NCI-H1105 treated with DMSO at 0.1 percent for 48 hours (cell line): ENCODE data around the gene TYW1.
A peak's percentile ranks its signal among the peaks of the same experiment; 100 is the strongest.
"Not testable (repeated sequence)": the region's sequence is repeated elsewhere in the genome, so short reads cannot be mapped to it uniquely, and the experiment has no call there.

Source experiments
- DNase-seq: peaks from one replicate; lab custom pipeline; 2025; lab: John Stamatoyannopoulos, UW

The TYW1 gene

GRCh38 chr7:66996444-66997191 lies at the start of gene TYW1:
Gene TYW1 (plus strand): TSS chr7:66996833. CDS start chr7:66996979, 146 bp downstream.
- DNase-seq = peak; percentile 97

GRCh38 chr7:66948480-66949109 lies 48.0 kb upstream of the TYW1 start:
- DNase-seq = no peak

GRCh38 chr7:66950311-66950710 lies 46.3 kb upstream of the TYW1 start:
- no peak for DNase-seq

- DNase-seq = no peak
These were observed 45.9 kb upstream of the TYW1 start for GRCh38 chr7:66950763-66951162.

GRCh38 chr7:66952343-66953043 lies 44.1 kb upstream of the TYW1 start:
- no peak for DNase-seq

GRCh38 chr7:66953044-66953427 lies 43.6 kb upstream of the TYW1 start:
- DNase-seq = no peak

- no peak for DNase-seq
These were observed 38.9 kb upstream of the TYW1 start for GRCh38 chr7:66957595-66958290.

- no peak for DNase-seq
These were observed 37.9 kb upstream of the TYW1 start for GRCh38 chr7:66958538-66959350.

- no peak for DNase-seq
These were observed 36.4 kb upstream of the TYW1 start for GRCh38 chr7:66960192-66960591.

GRCh38 chr7:66961096-66961495 lies 35.5 kb upstream of the TYW1 start:
- DNase-seq = no peak

GRCh38 chr7:66964411-66964810 lies 32.2 kb upstream of the TYW1 start:
- DNase-seq = no peak

GRCh38 chr7:66967029-66967428 lies 29.6 kb upstream of the TYW1 start:
- DNase-seq = no peak

GRCh38 chr7:66969001-66969400 lies 27.6 kb upstream of the TYW1 start:
- DNase-seq = not testable (repeated sequence)

GRCh38 chr7:66970310-66970709 lies 26.3 kb upstream of the TYW1 start:
- no peak for DNase-seq

- DNase-seq = no peak
These were observed 21.5 kb upstream of the TYW1 start for GRCh38 chr7:66974986-66975590.

GRCh38 chr7:66978312-66978711 lies 18.3 kb upstream of the TYW1 start:
- DNase-seq = not testable (repeated sequence)

GRCh38 chr7:66979013-66979412 lies 17.6 kb upstream of the TYW1 start:
- DNase-seq = not testable (repeated sequence)

GRCh38 chr7:66980336-66980735 lies 16.3 kb upstream of the TYW1 start:
- not testable (repeated sequence) for DNase-seq

- DNase-seq = not testable (repeated sequence)
These were observed 7.1 kb upstream of the TYW1 start for GRCh38 chr7:66989552-66989951.

- DNase-seq = not testable (repeated sequence)
These were observed 2.6 kb upstream of the TYW1 start for GRCh38 chr7:66994051-66994450.

GRCh38 chr7:66994691-66995049 lies 2.0 kb upstream of the TYW1 start:
- peak; percentile 24 for DNase-seq
